Inflammatory macrophage treated with lipopolysaccharide for 4 hours (primary cell): ENCODE measurements around the gene COA3.

Source experiments
- DNase-seq: peaks from one replicate; pipeline ENCODE4 v3.0.0-alpha.2; 2020

COA3 gene

GRCh38 chr17:42798383-42799380, at the start of gene COA3, which contains the start of gene CNTD1:
Gene COA3, minus strand, starts transcription at chr17:42798704. Its CDS starts 23 bp downstream, at chr17:42798681.
Gene CNTD1, plus strand, starts transcription at chr17:42798861. Its CDS starts 207 bp downstream, at chr17:42799068.
- DNase-seq: peak; percentile 80

GRCh38 chr17:42848093-42848492, 49.6 kb upstream of the COA3 start:
- no peak for DNase-seq

GRCh38 chr17:42846594-42847280, 48.2 kb upstream of the COA3 start:
- peak; percentile 86 for DNase-seq

GRCh38 chr17:42845918-42846593, 47.6 kb upstream of the COA3 start:
- peak; percentile 79 for DNase-seq

GRCh38 chr17:42845556-42845917, 47.0 kb upstream of the COA3 start:
- DNase-seq: no peak

GRCh38 chr17:42844761-42845555, 46.5 kb upstream of the COA3 start:
- DNase-seq: no peak

- no peak for DNase-seq
Observed at GRCh38 chr17:42844271-42844670, 45.8 kb upstream of the COA3 start, which contains the start of gene AOC2. Gene AOC2, plus strand, starts transcription at chr17:42844580. Its CDS starts 47 bp downstream, at chr17:42844627.

- peak; percentile 61 for DNase-seq
Observed at GRCh38 chr17:42843358-42843934, 44.9 kb upstream of the COA3 start.

GRCh38 chr17:42841975-42842685, 43.6 kb upstream of the COA3 start:
- no peak for DNase-seq

GRCh38 chr17:42835732-42836131, 37.2 kb upstream of the COA3 start:
- DNase-seq: no peak

- DNase-seq: no peak
Observed at GRCh38 chr17:42833767-42834422, 35.4 kb upstream of the COA3 start.

- DNase-seq: peak; percentile 94
Observed at GRCh38 chr17:42832934-42833766, 34.6 kb upstream of the COA3 start, which contains the start of gene PSME3. Gene PSME3, plus strand, starts transcription at chr17:42833397. Its CDS starts 235 bp downstream, at chr17:42833632.

GRCh38 chr17:42832213-42832933, 33.9 kb upstream of the COA3 start:
- DNase-seq: no peak

- no peak for DNase-seq
Observed at GRCh38 chr17:42830971-42831370, 32.5 kb upstream of the COA3 start.

GRCh38 chr17:42827472-42827871, 29.0 kb upstream of the COA3 start:
- DNase-seq: no peak

- DNase-seq: no peak
Observed at GRCh38 chr17:42821176-42821575, 22.7 kb upstream of the COA3 start.

- peak; percentile 81 for DNase-seq
Observed at GRCh38 chr17:42819939-42820535, 21.5 kb upstream of the COA3 start.

GRCh38 chr17:42818379-42818778, 19.9 kb upstream of the COA3 start:
- DNase-seq: no peak
